Measurements from ENCODE around the gene PARD3.

DNA sequence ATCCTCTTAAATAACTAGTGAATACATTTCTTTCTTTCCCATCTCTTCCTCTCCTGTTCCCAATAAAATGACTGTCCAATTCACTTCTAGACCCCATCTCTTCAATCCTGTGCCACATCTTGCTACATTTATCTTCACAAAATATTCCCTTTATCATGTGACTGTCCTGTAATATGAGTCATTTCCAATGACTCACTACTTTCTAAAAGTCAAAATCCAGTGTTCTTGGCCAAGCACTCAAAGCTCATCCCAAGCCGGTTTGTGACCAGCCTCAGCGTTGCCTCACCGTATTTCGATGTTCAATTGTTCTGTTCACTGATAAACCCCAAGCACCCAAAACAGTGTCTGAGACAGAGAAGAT lies 104.7 kb downstream of the PARD3 start:
- TF ChIP-seq POLR2AphosphoS5 (IDR thresholded peaks at IDR 0.05) (peak in 1 of 2 donors; percentile 29), POLR2A (IDR thresholded peaks at IDR 0.05; ENCODE audit: low read depth) (no peak)
- TF ChIP-seq, protein P1, sequence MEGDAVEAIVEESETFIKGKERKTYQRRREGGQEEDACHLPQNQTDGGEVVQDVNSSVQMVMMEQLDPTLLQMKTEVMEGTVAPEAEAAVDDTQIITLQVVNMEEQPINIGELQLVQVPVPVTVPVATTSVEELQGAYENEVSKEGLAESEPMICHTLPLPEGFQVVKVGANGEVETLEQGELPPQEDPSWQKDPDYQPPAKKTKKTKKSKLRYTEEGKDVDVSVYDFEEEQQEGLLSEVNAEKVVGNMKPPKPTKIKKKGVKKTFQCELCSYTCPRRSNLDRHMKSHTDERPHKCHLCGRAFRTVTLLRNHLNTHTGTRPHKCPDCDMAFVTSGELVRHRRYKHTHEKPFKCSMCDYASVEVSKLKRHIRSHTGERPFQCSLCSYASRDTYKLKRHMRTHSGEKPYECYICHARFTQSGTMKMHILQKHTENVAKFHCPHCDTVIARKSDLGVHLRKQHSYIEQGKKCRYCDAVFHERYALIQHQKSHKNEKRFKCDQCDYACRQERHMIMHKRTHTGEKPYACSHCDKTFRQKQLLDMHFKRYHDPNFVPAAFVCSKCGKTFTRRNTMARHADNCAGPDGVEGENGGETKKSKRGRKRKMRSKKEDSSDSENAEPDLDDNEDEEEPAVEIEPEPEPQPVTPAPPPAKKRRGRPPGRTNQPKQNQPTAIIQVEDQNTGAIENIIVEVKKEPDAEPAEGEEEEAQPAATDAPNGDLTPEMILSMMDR (IDR thresholded peaks at IDR 0.05), result no peak
